Measurements from ENCODE around the gene PLPP2. TPM values are rescaled to one million over a fixed set of nuclear protein-coding genes. Genes with fewer than 3 reads are reported as not detected.

PLPP2 gene
- total RNA-seq, result 0.63 TPM

DNA sequence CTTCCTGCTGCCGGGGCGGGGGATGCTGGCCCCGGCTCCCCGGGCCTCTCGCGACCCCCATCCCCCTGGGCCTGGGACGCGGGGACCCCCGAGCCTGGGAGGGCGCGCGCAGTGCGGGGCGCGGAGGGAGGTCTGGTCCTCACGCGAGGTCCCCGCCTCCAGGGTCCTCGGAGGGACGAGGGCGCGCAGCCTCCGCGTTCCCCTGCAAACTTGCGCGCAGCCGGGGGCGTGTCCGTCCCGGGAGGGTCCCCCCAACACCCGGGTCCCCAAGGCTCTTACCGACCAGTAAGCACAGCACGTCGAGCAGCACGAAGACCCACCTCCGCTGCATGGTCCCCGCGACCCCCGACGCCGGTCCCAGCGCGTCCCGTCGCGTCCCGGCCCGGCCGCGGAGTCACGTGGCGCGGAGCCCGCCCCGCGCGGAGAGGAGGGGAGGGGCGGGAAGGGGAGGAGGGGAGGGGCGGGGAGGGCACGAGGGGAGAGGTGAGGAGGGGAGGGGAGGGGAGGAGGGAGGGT is at the start of gene PLPP2:
TSS of gene PLPP2 (minus strand) at position 398 of the 516 bp plus-strand sequence. CDS start at position 331, 67 bp downstream.

Other genes starting within 250 kb of the PLPP2 start
- gene OR4F17, start 184.3 kb downstream of the PLPP2 start, total RNA-seq, result not detected
- gene MIER2, start 53.4 kb upstream of the PLPP2 start, total RNA-seq, result 11.0 TPM
- gene C2CD4C, start 117.7 kb upstream of the PLPP2 start, total RNA-seq, result 14.7 TPM
- gene SHC2, start 169.6 kb upstream of the PLPP2 start, total RNA-seq, result 18.2 TPM
- gene MADCAM1, start 205.1 kb upstream of the PLPP2 start, total RNA-seq, result 0.63 TPM
- 18.8 TPM for gene TPGS1, start 216.1 kb upstream of the PLPP2 start, total RNA-seq
- gene CDC34, start 240.4 kb upstream of the PLPP2 start, total RNA-seq, result 41.6 TPM